ENCODE data around the gene TBC1D3B. TPM values are rescaled to one million over a fixed set of nuclear protein-coding genes. Genes with fewer than 3 reads are reported as not detected.

The TBC1D3B gene
- total and polyA plus RNA-seq, 2 donors (not counting 3 experiments of a cell fraction or from before 2014, with no cell fraction given): 0.81 to 3.3 TPM

GRCh38 chr17:36120221-36120620 is 56.2 kb downstream of the TBC1D3B start:
- Histone ChIP-seq H3K27ac (ENCODE audit: insufficient read depth, low read depth, low read length) (no peak overlapping the region), H3K9me3 (replicated peaks; ENCODE audit: control insufficient read depth, insufficient read depth, low read length) (no peaks in the 10 kb centered on the region), H3K9ac (replicated peaks; ENCODE audit: extremely low read depth, insufficient read depth, low read length) (no peak overlapping the region), H3K27me3 (ENCODE audit: control insufficient read depth in 2 of 2, insufficient read depth in 2 of 2, low read length in 2 of 2) (no peaks in the 10 kb centered on the region), H3K9me1 (replicated peaks; ENCODE audit: control insufficient read depth, extremely low read depth, insufficient read depth, low read length) (no peaks in the 10 kb centered on the region), H3K36me3 (ENCODE audit: control insufficient read depth in 2 of 2, extremely low read depth in 1 of 2, insufficient read depth in 2 of 2, low read length in 2 of 2) (no peaks in the 10 kb centered on the region), H3K4me2 (ENCODE audit: insufficient read depth, low read length) (no peak overlapping the region), H3K79me2 (ENCODE audit: control insufficient read depth, insufficient read depth, low read length) (no peaks in the 10 kb centered on the region), H4K20me1 (replicated peaks; ENCODE audit: control insufficient read depth, extremely low read depth, insufficient read depth, low read length) (no peaks in the 10 kb centered on the region), H2AFZ (ENCODE audit: low read depth, low read length) (no peak overlapping the region), H3K4me3 (replicated peaks in 1 of 3; ENCODE audit: insufficient read depth in 1 of 3, low read depth in 1 of 3, low read length in 3 of 3) (no peak overlapping the region), H3K4me1 (ENCODE audit: control insufficient read depth, extremely low read depth, insufficient read depth, low read length) (no peaks in the 10 kb centered on the region)
- DNase-seq (ENCODE audit: low read depth, low spot score) (no peak), FAIRE-seq (no peak)
- dilution Hi-C loops (cut with MboI; ENCODE audit: extremely low pct_ligation_motif_present, low sequenced_read_pairs): no loop called here
- intact Hi-C loops (cut with micrococcal nuclease): no loop called here
- CTCF ChIA-PET: no interaction called here
- no TSS peak for BruUV-seq (replicated peaks)
- POLR2A ChIA-PET: no interaction called here
- TF ChIP-seq POLR2A (IDR thresholded peaks at IDR 0.05; ENCODE audit: low read depth, low read length): no peak
- no peak for TF ChIP-seq MYC (IDR thresholded peaks at IDR 0.05; ENCODE audit: low read depth, low read length)

GRCh38 chr17:36118477-36119353 is 57.7 kb downstream of the TBC1D3B start:
- Histone ChIP-seq H3K9me1 (replicated peaks; ENCODE audit: control insufficient read depth, extremely low read depth, insufficient read depth, low read length) (no peaks in the 10 kb centered on the region), H3K27me3 (ENCODE audit: control insufficient read depth in 2 of 2, insufficient read depth in 2 of 2, low read length in 2 of 2) (no peaks in the 10 kb centered on the region), H4K20me1 (replicated peaks; ENCODE audit: control insufficient read depth, extremely low read depth, insufficient read depth, low read length) (no peaks in the 10 kb centered on the region), H3K4me1 (ENCODE audit: control insufficient read depth, extremely low read depth, insufficient read depth, low read length) (no peaks in the 10 kb centered on the region), H3K9me3 (replicated peaks; ENCODE audit: control insufficient read depth, insufficient read depth, low read length) (no peaks in the 10 kb centered on the region), H3K79me2 (ENCODE audit: control insufficient read depth, insufficient read depth, low read length) (no peaks in the 10 kb centered on the region), H3K4me3 (replicated peaks in 1 of 3; ENCODE audit: insufficient read depth in 1 of 3, low read depth in 1 of 3, low read length in 3 of 3) (no peak overlapping the region), H3K27ac (ENCODE audit: insufficient read depth, low read depth, low read length) (no peak overlapping the region), H3K36me3 (ENCODE audit: control insufficient read depth in 2 of 2, extremely low read depth in 1 of 2, insufficient read depth in 2 of 2, low read length in 2 of 2) (no peaks in the 10 kb centered on the region), H3K4me2 (ENCODE audit: insufficient read depth, low read length) (no peak overlapping the region), H2AFZ (ENCODE audit: low read depth, low read length) (no peak overlapping the region), H3K9ac (replicated peaks; ENCODE audit: extremely low read depth, insufficient read depth, low read length) (no peak overlapping the region)
- no peak for DNase-seq (ENCODE audit: low read depth, low spot score)
- dilution Hi-C loops (cut with MboI; ENCODE audit: extremely low pct_ligation_motif_present, low sequenced_read_pairs): no loop called here
- no peak for FAIRE-seq
- intact Hi-C loops (cut with micrococcal nuclease): no loop called here
- POLR2A ChIA-PET: no interaction called here
- TF ChIP-seq MYC (IDR thresholded peaks at IDR 0.05; ENCODE audit: low read depth, low read length): no peak
- TF ChIP-seq EZH2 (IDR thresholded peaks at IDR 0.05; ENCODE audit: borderline replicate concordance, low read depth, low read length, severe bottlenecking): no peak
- no peak for TF ChIP-seq POLR2A (IDR thresholded peaks at IDR 0.05; ENCODE audit: low read depth, low read length)
- TF ChIP-seq GATA2 (IDR thresholded peaks at IDR 0.05; ENCODE audit: insufficient read depth, insufficient read length, low read depth, low read length): no peak
- TF ChIP-seq FOS (IDR thresholded peaks at IDR 0.05; ENCODE audit: borderline replicate concordance, insufficient read depth, low read length): no peak
- no peak for TF ChIP-seq JUN (IDR thresholded peaks at IDR 0.05; ENCODE audit: borderline replicate concordance, insufficient read depth, insufficient read length, low read depth)
- no peak for TF ChIP-seq POLR2AphosphoS5 (IDR thresholded peaks at IDR 0.05; ENCODE audit: insufficient read depth, low read depth, low read length)
- no peak for TF ChIP-seq MAX (IDR thresholded peaks at IDR 0.05; ENCODE audit: insufficient read depth, insufficient read length)
- no peak for TF ChIP-seq CTCF (IDR thresholded peaks at IDR 0.05; ENCODE audit: extremely low read depth in 1 of 2, insufficient read depth in 1 of 2, low read depth in 1 of 2, low read length in 2 of 2)
- CTCF ChIA-PET: interaction anchor here (0.8 to 1.6 kb wide), 3 partner anchors 31 to 150 kb away, joined by 3 read pairs; no protein-coding TSS in a partner anchor
- no TSS peak for BruUV-seq (replicated peaks)

Data from endothelial cell of umbilical vein (primary cell).